GM18951 (cell line): Measurements from ENCODE around the gene VPS37B.
"Not testable (repeated sequence)": the region's sequence is repeated elsewhere in the genome, so short reads cannot be mapped to it uniquely, and the experiment has no call there.

ENCODE experiments used
- POLR2A ChIP-seq: IDR thresholded peaks from 4 replicates; pipeline ENCODE4 v1.6.1; 2011; ENCODE audit warnings: mild to moderate bottlenecking; ENCODE audit not compliant: insufficient read length, insufficient read depth; ENCODE audit errors: extremely low read depth
- in situ Hi-C: fragments of 300-500 bp; cut with MboI; formaldehyde crosslinking; loops from one replicate; pipeline ENCODE4 v1.12.0; 2022; ENCODE audit warnings: low sequenced_read_pairs, mixed read lengths, inconsistent platforms; ENCODE audit not compliant: unreplicated experiment

The VPS37B gene

DNA sequence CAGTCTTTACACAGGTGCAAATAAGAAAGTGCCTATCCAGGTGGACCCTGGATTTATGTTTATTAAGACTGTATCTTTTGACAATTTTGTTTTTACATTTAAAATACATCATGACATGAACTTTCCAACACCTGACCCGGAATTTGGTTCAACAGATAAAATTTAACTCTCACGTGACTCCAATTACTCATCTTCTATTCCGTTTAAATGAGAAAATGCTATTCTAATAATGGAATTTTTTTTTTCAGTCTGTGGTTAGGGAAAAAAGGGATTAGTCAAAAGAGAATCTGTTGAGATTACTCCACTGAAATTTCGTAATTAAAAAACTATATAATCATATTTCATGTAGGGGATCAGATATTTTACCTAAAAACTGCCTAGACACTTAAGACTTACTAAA is 11.1 kb downstream of the VPS37B start:
- in situ Hi-C loops: loop anchor here (10.0 kb wide), 1 partner anchor 60 kb away; no protein-coding TSS in a partner anchor
- no peak for TF ChIP-seq POLR2A

DNA sequence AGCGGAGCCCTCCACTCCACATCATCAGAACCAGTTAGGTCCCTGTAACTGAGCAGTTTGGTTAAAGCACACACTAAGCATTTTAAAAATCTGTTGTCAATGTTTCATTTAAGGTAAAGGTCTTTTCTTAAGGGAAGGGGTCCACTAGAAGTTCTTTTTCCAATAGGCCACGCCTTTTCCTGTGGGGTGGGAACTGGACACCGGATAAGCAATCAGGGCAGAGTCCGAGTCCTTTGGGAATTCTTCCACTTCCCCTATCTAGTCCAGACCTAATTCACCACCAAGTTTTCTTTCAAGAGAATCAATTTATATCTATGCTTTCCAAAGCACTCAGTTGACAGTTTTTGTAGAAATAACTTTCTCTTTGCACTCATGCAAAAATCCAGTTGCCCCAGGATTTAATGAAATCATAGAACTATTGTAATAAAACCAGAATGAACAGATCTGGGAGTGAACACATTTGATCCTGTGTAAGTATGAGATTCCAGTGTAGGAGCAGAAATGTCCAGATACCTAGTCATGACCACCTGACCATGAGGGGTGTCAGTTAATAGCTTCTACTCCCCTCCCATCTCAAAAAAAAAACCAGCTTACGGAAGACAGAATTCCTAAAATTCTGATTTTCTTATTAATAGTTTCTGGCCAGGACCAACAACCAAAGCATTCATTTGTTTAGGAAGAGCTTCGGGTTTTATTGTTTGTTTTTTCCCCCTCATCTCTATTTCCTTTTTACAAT is 11.7 kb downstream of the VPS37B start:
- in situ Hi-C loops: loop anchor here (10.0 kb wide), 1 partner anchor 61 kb away; no protein-coding TSS in a partner anchor
- no peak for TF ChIP-seq POLR2A

DNA sequence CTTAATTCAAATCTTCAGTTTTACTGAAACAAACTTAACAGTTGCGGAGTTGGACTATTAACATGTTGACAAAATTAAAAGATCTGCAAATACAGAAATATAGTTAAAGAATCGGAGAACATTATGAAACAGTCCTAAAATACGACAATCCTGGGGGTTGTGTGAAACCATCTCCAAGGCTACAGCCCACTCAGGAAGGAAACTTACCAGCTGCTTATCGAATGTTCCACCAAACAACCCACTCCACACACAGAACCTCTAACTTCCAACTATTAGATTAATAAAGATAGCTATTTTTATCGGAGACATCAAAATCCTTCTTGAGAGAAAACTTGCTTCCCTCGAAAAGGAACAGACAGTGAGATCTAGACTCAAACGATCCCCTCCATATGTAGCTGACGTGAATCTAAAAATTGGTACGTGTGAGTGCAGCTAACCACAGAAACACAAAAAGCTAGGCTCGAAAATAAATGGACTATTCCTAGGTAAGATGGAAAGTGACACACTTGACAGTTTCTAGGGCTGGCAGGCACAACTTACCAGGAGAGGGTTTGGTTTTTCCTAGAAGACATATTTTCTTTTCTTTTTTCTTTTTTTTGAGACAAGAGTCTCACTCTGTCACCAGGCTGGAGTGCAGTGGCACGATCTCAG is 12.9 kb downstream of the VPS37B start:
- TF ChIP-seq POLR2A: no peak
- in situ Hi-C loops: loop anchor here (10.0 kb wide), 1 partner anchor 62 kb away; no protein-coding TSS in a partner anchor

DNA sequence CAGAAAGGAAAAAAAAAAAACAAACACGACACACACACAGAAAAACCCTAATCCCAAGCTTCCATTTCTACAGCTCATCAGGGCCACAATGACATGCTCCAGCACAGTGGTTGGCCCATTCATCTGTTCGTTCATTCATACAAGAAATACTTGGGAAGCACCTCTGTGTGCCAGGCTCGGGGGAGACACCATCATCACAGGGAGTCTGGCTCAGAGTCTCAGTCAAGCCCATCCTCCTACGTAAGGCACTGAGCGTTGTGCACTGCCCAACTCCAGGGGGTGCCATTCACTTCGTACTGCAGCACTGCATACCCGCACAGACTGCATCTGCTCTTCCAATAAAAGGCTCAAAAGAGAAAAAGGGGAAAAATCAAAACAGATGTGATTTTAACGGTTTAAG is 15.3 kb downstream of the VPS37B start:
- in situ Hi-C loops: loop anchor here (10.0 kb wide), 1 partner anchor 64 kb away; no protein-coding TSS in a partner anchor
- TF ChIP-seq POLR2A: no peak

DNA sequence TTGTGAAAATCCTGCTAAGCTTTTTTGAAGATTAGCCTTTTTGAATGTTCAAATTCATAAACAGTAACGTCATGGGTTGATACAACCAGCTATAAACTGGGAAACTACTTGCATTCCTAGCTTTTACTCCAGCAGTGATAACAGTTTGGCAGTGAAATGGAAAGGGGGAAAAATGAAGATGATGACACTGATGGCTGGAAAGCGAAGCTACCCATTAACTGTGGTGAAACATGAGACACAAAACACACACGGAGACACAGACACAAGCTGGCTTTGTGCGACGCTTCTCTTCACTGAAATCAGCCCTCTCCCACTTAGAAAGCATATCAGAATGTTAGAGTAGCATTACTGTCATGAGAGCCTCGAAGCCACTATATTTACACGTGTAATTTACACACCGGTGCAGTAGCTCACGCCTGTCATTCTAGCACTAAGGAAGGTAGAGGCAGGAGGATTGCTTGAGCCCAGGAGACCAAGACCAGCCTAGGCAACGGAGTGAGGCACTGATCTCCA is 15.7 kb downstream of the VPS37B start:
- no peak for TF ChIP-seq POLR2A
- in situ Hi-C loops: loop anchor here (10.0 kb wide), 1 partner anchor 65 kb away; no protein-coding TSS in a partner anchor

DNA sequence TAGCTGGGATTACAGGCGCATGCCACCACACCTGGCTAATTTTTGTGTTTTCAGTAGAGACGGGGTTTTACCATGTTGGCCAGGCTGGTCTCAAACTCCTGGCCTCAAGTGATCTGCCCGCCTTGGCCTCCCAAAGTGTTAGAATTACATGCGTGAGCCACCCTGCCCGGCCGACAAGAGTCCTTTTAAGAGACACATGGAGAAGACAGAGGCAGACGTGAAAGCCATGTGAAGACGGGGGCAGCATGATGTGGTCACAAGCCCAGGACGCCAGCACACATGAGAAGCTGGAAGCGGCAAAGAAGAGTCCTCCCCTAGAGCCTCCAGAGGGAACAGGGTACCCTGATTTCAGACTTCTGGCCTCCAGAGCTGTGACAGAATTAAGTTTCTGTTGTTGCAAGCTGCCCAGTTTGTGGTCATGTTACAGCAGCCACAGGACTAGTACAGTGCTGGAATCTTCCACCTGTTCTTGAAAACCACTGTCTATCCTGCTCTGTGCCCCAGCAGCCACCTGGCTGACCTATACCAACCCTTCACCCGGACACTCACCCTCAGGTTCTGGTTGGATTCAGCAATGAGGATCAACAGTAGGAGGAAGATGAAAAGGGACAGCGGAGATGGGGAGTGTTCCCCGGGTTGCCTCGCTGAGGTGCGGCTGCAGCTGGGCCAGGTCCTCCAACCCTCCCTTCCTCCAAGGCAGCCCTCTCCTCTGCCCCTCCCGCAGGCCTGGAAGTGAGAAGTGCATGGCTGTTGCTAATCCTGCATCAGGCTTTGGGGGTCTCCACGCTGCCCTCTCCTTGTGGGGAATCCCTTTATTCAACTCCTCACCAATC is 16.9 kb downstream of the VPS37B start:
- in situ Hi-C loops: no loop called here
- no peak for TF ChIP-seq POLR2A

DNA sequence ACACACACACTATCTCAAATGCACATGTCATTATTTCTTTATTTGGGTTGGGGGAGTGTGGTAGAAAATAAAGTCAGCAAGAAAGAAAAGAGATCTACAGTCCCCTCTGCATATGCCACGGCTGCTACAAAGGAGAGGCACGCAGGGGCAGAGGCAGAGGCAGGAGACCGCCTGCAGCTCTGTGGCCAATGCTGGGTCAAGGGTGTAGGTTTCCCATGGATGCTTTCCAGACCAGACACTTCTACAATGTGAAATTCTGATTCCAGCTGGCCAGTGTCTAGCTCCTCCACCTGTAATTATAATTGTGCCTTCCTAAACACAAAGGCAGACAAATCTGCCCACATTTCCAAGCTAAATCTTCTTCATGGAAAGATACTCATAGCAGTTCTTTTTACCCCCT is 19.2 kb downstream of the VPS37B start:
- in situ Hi-C loops: no loop called here
- TF ChIP-seq POLR2A: no peak

DNA sequence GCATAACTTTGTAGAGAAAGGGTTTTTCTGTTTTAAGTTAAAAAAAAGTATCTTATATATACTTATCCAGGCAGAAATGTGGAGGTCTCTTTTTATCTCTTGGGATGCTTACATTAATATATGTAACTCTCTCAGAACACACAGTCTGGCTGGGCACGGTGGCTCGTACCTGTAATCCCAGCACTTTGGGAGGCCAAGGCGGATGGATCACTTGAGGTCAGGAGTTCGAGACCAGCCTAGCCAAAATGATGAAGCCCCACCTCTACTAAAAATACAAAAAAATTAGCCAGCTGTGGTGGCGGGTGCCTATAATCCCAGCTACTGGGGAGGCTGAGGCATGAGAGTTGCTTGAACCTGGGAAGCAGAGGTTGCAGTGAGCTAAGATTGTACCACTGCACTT is 19.6 kb downstream of the VPS37B start:
- in situ Hi-C loops: not testable (repeated sequence)

DNA sequence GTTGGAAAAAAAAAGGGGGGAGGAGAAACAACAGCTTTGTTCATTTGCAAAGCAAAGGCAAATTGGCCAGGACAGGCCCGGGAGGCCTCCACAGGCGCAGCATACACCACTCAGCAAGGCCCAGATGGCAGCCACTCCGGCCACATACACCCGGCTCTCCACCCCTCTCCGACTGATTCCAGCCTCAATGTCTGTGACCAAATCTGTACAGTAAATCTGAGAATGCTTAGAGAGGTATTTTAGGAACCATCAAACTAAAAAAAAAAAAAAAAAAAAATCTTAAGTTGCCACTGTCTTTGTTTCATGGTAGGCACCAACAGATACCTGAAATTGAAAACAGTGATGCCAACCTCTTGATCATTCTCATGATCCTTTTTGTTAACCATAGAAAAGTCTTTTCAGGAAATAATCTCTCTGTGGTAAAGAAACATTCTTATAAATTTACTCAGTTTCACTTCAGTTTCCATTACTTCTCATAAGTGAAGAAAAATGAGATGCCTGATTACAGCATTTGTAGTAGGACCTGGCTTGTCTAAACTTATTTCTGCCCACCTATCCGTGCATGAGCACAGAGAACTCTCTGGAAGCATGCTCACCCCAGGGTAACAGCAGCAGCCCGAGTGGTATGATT is 20.2 kb downstream of the VPS37B start:
- no peak for TF ChIP-seq POLR2A
- in situ Hi-C loops: no loop called here

DNA sequence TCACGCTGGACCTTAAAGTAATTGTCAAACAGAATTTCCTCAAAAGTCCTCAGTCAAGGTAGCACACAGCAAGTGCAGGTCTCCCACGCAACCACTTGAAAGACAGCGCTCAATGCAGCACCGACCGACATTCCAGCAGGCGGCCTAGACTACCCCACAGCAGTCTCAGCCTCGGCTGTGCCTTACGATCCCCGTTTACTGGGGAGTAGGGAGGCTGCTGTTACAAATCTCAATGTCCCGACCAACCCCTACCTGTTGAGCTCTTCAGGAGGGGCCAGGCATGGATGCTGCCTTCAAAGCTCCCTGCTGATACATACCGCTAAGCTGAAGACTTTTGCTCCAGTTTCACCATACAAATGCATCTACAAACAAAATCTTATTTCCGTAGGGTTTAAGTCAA is 21.8 kb downstream of the VPS37B start:
- in situ Hi-C loops: no loop called here

DNA sequence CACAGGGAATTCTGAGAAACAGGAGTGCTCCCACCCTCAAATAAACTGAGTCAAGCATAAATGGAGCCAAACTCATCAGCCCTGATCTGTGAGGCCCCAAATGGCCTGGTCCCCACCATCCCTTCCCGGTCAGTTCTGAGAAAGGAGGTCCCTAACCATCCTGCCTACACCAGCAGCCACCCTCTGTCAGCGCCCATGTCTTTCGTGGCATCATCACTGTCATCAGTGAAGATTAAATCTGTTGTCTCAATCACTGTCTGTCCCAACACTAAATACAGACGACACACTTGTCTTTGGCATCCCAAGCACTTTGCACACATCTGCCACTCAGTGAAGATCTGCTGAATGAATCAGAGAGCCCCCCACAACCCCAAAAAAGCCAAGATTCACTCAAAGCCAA is 22.4 kb downstream of the VPS37B start:
- in situ Hi-C loops: no loop called here
- TF ChIP-seq POLR2A: no peak

More for the DNA sequence above, 21.8 kb downstream of the VPS37B start:
- no peak for TF ChIP-seq POLR2A

DNA sequence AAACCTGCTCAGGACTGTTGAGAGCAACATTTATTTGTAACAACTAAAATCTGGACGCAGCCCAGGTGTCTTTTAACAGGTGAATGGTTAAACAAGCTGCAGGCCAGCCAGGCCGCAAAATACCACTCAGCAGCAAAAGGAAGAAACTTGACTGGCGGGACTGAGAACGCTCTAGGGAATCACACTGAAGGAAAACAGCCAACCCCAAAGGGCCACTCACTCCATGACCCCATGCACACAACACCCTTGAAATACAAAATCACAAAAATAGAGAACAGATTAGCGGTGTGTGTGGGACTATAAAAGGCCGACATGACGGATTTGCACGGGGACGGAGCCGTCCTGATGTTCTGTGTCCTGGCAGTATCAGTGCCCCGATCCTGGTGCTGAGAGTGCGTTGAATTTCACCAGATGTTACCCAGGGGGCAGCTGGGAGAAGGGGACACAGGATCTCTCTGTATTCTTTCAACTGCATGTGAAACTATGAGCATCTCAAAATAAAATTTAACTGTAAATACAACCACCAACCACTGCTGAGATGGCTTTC is 23.0 kb downstream of the VPS37B start:
- in situ Hi-C loops: no loop called here

More for the DNA sequence above, 23.0 kb downstream of the VPS37B start:
- no peak for TF ChIP-seq POLR2A
